Coronary artery (tissue), 2 donors: ENCODE measurements around the gene SLC51B.

Experiments
- DNase-seq: peaks from one replicate; pipeline ENCODE4 v3.0.0-alpha.2; 2017; ENCODE audit warnings: low spot score
- H3K27ac ChIP-seq, 2 donors: fragments of 200-600 bp; sonication (generic); one replicate each; pipeline ENCODE4 v1.5.1; 2016 to 2019
- H3K4me3 ChIP-seq: fragments of 200-600 bp; sonication (generic); 2 replicates; pipeline ENCODE4 v1.5.1; 2016; ENCODE audit warnings: mild to moderate bottlenecking, moderate library complexity
- TF ChIP-seq, protein P1 (sequence below): fragments of 200-600 bp; sonication (generic); IDR thresholded peaks from one replicate; pipeline ENCODE4 v1.5.1; 2019; ENCODE audit warnings: antibody characterized with exemption

SLC51B gene

DNA sequence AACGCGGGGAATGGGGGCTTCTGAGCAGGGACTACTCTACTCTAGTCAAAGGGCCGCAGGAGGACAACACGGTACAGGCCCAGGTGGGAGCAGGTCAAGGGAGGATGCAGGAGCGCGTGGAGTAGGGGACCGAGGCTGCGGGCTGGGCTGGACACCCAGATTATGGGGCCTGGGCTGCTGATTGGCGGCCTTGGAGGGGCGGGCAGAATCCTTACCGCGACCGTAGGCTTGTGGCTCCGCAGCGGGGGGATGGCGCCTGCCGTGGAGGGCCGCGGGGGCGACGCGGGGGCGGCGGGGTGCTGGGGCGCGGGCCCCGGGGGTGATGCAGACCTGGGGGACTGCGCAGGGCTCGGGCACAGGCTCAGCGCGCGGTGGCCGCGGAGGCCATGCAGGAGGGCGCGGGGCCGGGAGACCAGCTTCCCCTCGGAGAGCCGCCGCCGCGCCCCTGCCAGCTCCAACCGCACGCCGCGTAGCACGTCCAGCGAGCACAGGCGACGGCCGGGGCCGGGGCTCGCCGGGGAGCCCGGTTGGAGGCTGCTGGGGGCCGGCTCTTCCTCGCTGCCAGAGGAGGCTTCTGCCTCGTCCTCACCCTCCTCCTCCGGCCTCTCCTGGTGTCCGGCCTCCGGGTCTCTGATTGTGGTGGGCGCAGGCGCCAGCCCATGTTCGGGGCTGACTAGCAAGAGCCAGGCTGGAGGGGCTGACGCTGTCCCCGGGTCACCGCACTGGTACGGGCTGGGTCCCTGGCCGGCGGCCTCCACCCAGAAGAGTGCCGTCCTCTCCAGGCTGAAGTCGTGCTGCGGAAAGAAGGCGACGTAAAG is 56.9 kb downstream of the SLC51B start:
- no peak for DNase-seq
- TF ChIP-seq, protein P1, sequence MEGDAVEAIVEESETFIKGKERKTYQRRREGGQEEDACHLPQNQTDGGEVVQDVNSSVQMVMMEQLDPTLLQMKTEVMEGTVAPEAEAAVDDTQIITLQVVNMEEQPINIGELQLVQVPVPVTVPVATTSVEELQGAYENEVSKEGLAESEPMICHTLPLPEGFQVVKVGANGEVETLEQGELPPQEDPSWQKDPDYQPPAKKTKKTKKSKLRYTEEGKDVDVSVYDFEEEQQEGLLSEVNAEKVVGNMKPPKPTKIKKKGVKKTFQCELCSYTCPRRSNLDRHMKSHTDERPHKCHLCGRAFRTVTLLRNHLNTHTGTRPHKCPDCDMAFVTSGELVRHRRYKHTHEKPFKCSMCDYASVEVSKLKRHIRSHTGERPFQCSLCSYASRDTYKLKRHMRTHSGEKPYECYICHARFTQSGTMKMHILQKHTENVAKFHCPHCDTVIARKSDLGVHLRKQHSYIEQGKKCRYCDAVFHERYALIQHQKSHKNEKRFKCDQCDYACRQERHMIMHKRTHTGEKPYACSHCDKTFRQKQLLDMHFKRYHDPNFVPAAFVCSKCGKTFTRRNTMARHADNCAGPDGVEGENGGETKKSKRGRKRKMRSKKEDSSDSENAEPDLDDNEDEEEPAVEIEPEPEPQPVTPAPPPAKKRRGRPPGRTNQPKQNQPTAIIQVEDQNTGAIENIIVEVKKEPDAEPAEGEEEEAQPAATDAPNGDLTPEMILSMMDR = no peak
- Histone ChIP-seq H3K27ac (no peak overlapping the region), H3K4me3 (no peak overlapping the region)

DNA sequence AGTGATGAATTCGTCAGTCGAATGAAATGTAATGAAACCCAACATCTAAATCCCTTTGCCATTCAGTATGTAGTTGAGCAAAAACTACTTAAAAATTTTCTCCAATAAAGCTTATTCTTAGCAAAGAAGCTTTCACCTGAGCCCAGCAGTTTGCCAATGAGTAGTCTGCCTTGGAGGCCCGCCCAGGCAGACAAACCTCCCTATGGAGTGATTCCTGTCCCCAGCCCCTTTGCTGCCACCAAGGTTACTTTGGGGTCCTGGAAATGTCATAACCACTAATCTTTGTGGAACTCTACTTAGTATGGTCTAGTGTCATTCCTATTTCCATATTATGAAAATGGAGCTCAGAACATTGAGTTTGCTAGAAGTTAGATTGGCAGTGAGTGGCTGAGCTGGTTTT is 57.7 kb downstream of the SLC51B start:
- Histone ChIP-seq H3K4me3 (no peak overlapping the region), H3K27ac (no peak overlapping the region)
- no peak for DNase-seq
- TF ChIP-seq, protein P1 = no peak
